Spinal cord (tissue), 10 donors: ENCODE data around the gene ARFIP2. TPM values are rescaled to one million over a fixed set of nuclear protein-coding genes. Genes with fewer than 3 reads are reported as not detected.

Experiments used
- DNase-seq, 6 donors: peaks; one replicate each; pipeline versions ENCODE4 v3.0.0 to v3.0.0-alpha.2; 2013 to 2015; ENCODE audit warnings: low spot score in 6 of 6, low read depth in 4 of 6
- H3K27ac ChIP-seq: one replicate; pipeline ENCODE4 v1.5.1; 2013; ENCODE audit warnings: low read depth, low read length, control low read depth
- H3K27me3 ChIP-seq: one replicate; pipeline ENCODE4 v1.6.1; 2013; ENCODE audit warnings: low read length; ENCODE audit not compliant: control insufficient read depth, insufficient read depth
- H3K36me3 ChIP-seq: one replicate; pipeline ENCODE4 v1.6.1; 2013; ENCODE audit warnings: low read length; ENCODE audit not compliant: control insufficient read depth, insufficient read depth
- H3K4me1 ChIP-seq: one replicate; pipeline ENCODE4 v1.6.1; 2013; ENCODE audit warnings: low read length; ENCODE audit not compliant: control insufficient read depth, insufficient read depth
- H3K4me3 ChIP-seq: one replicate; pipeline ENCODE4 v1.5.1; 2013; ENCODE audit warnings: low read depth, low read length, control low read depth
- H3K9me3 ChIP-seq: one replicate; pipeline ENCODE4 v1.6.1; 2013; ENCODE audit warnings: low read length; ENCODE audit not compliant: control insufficient read depth, insufficient read depth
- WGBS: methylation state at CpG from one replicate; pipeline ENCODE4 v1.1.5; 2013; ENCODE audit warnings: missing lambda C conversion rate; ENCODE audit not compliant: insufficient coverage; 5-methylcytosine and 5-hydroxymethylcytosine counted together
- polyA plus RNA-seq, 2 donors: library from polyadenylated mRNA; unstranded; fragments of 120-200 nt; gene quantifications; one replicate each; pipeline ENCODE4 v1.2.1, GENCODE V29; 2013; ENCODE audit not compliant: insufficient read length in 2 of 2
- total RNA-seq, 2 donors: library from RNA; depleted of rRNA in 1 of 2; stranded (reverse); fragments of 120-200 nt in 1 of 2; fragments of >200 nt in 1 of 2; gene quantifications; one replicate each; pipeline versions ENCODE4 v1.2.3 to v1.2.4, GENCODE V29; 2013 to 2014
- donor health status: healthy.

The ARFIP2 gene
- total and polyA plus RNA-seq, 4 donors: 30.5 to 66.4 (median 52.3) TPM

GRCh38 chr11:6486256-6486655, 5.1 kb upstream of the ARFIP2 start:
- no peak for DNase-seq
- H3K4me1 ChIP-seq: peaks cover 10% of the 10 kb centered on the region
- peaks cover 21% of the 10 kb centered on the region for H3K36me3 ChIP-seq
- H3K9me3 ChIP-seq: no peaks in the 10 kb centered on the region
- H3K27me3 ChIP-seq: no peaks in the 10 kb centered on the region
- H3K27ac ChIP-seq: no peak overlapping the region
- 80% methylated on average over 2 of the region's 3 CpGs for WGBS
- H3K4me3 ChIP-seq: no peak overlapping the region

- 96% methylated on average over 3 of the region's 3 CpGs for whole genome bisulfite sequencing
- no peak overlapping the region for H3K4me3 ChIP-seq
Measured at GRCh38 chr11:6485661-6486060, 4.5 kb upstream of the ARFIP2 start.

GRCh38 chr11:6483015-6483414, 1.9 kb upstream of the ARFIP2 start:
- peaks cover 25% of the 10 kb centered on the region for H3K36me3 ChIP-seq
- 92% methylated on average over 5 of the region's 6 CpGs for WGBS
- no peak overlapping the region for H3K27ac ChIP-seq

More at GRCh38 chr11:6485661-6486060, 4.5 kb upstream of the ARFIP2 start:
- H3K27me3 ChIP-seq: no peaks in the 10 kb centered on the region
- H3K9me3 ChIP-seq: no peaks in the 10 kb centered on the region
- H3K27ac ChIP-seq: no peak overlapping the region
- peaks cover 14% of the 10 kb centered on the region for H3K4me1 ChIP-seq
- peaks cover 18% of the 10 kb centered on the region for H3K36me3 ChIP-seq
- no peak for DNase-seq

GRCh38 chr11:6482441-6482840, 1.3 kb upstream of the ARFIP2 start:
- Histone ChIP-seq H3K27ac (no peak overlapping the region), H3K4me1 (peaks cover 25% of the 10 kb centered on the region), H3K9me3 (no peaks in the 10 kb centered on the region), H3K36me3 (peaks cover 31% of the 10 kb centered on the region), H3K27me3 (no peaks in the 10 kb centered on the region), H3K4me3 (peak overlapping the region; percentile 96)
- 94% methylated on average over 1 of the region's 4 CpGs for WGBS
- no peak for DNase-seq

More at GRCh38 chr11:6483015-6483414, 1.9 kb upstream of the ARFIP2 start:
- no peaks in the 10 kb centered on the region for H3K9me3 ChIP-seq
- no peak overlapping the region for H3K4me3 ChIP-seq
- H3K4me1 ChIP-seq: peaks cover 25% of the 10 kb centered on the region
- no peaks in the 10 kb centered on the region for H3K27me3 ChIP-seq
- DNase-seq: no peak

GRCh38 chr11:6481924-6482275, 769 bp upstream of the ARFIP2 start:
- WGBS: 10% methylated on average over 12 of the region's 13 CpGs
- Histone ChIP-seq H3K36me3 (peaks cover 37% of the 10 kb centered on the region), H3K4me1 (peaks cover 25% of the 10 kb centered on the region), H3K27me3 (no peaks in the 10 kb centered on the region), H3K4me3 (peak overlapping the region; percentile 96), H3K9me3 (no peaks in the 10 kb centered on the region), H3K27ac (peak overlapping the region; percentile 93)
- no peak for DNase-seq

GRCh38 chr11:6480299-6480914, 724 bp downstream of the ARFIP2 start:
- peak overlapping the region; percentile 96 for H3K4me3 ChIP-seq
- H3K4me1 ChIP-seq: peaks cover 25% of the 10 kb centered on the region
- no peaks in the 10 kb centered on the region for H3K27me3 ChIP-seq
- H3K27ac ChIP-seq: peak overlapping the region; percentile 93
- H3K36me3 ChIP-seq: peaks cover 41% of the 10 kb centered on the region
- no peaks in the 10 kb centered on the region for H3K9me3 ChIP-seq
- WGBS: 46% methylated on average over 4 of the region's 9 CpGs
- DNase-seq: peak in 1 of 6 donors; percentile 15

- Histone ChIP-seq H3K4me3 (no peak overlapping the region), H3K27ac (no peak overlapping the region), H3K4me1 (peaks cover 28% of the 10 kb centered on the region), H3K27me3 (no peaks in the 10 kb centered on the region), H3K36me3 (peaks cover 27% of the 10 kb centered on the region), H3K9me3 (no peaks in the 10 kb centered on the region)
- 97% methylated on average over 4 of the region's 4 CpGs for WGBS
- peak in 1 of 6 donors; percentile 2 for DNase-seq
Measured at GRCh38 chr11:6476571-6476970, 4.6 kb downstream of the ARFIP2 start.

- Histone ChIP-seq H3K27ac (no peak overlapping the region), H3K27me3 (no peaks in the 10 kb centered on the region), H3K4me1 (peaks cover 25% of the 10 kb centered on the region), H3K4me3 (no peak overlapping the region), H3K36me3 (peaks cover 27% of the 10 kb centered on the region), H3K9me3 (no peaks in the 10 kb centered on the region)
- no peak for DNase-seq
- WGBS: 78% methylated on average over 3 of the region's 5 CpGs
Measured at GRCh38 chr11:6475936-6476335, 5.2 kb downstream of the ARFIP2 start.

- WGBS: 63% methylated on average over 2 of the region's 3 CpGs
- no peaks in the 10 kb centered on the region for H3K9me3 ChIP-seq
- no peak overlapping the region for H3K4me3 ChIP-seq
- peaks cover 15% of the 10 kb centered on the region for H3K4me1 ChIP-seq
- H3K27me3 ChIP-seq: no peaks in the 10 kb centered on the region
- peak overlapping the region; percentile 94 for H3K27ac ChIP-seq
- DNase-seq: peak in 2 of 6 donors; percentile 3 to 10
- peaks cover 27% of the 10 kb centered on the region for H3K36me3 ChIP-seq
Measured at GRCh38 chr11:6474806-6475500, 6.2 kb downstream of the ARFIP2 start.

- no peaks in the 10 kb centered on the region for H3K27me3 ChIP-seq
- peaks cover 27% of the 10 kb centered on the region for H3K36me3 ChIP-seq
- H3K4me1 ChIP-seq: peaks cover 11% of the 10 kb centered on the region
- H3K4me3 ChIP-seq: peak overlapping the region; percentile 71
- H3K27ac ChIP-seq: peak overlapping the region; percentile 94
- WGBS: 7% methylated on average over 3 of the region's 7 CpGs
- no peaks in the 10 kb centered on the region for H3K9me3 ChIP-seq
- no peak for DNase-seq
Measured at GRCh38 chr11:6474413-6474792, 6.7 kb downstream of the ARFIP2 start.
